ENCODE results near the gene ROBO4. TPM values are rescaled to one million over a fixed set of nuclear protein-coding genes. Genes with fewer than 3 reads are reported as not detected.
A peak's percentile ranks its signal among the peaks of the same experiment; 100 is the strongest.

The ROBO4 gene
- total RNA-seq, 1 donor from 2014 or later: not detected

GRCh38 chr11:124923296-124923695, 25.6 kb upstream of the ROBO4 start:
- no peaks in the 10 kb centered on the region for H3K9me3 Mint-ChIP-seq
- H3K4me3 Mint-ChIP-seq: no peak overlapping the region
- no peaks in the 10 kb centered on the region for H3K36me3 Mint-ChIP-seq
- no peak for DNase-seq (ENCODE audit: extremely low spot score, unreplicated experiment)
- H3K27me3 Mint-ChIP-seq: peaks cover 57% of the 10 kb centered on the region
- H3K4me1 Mint-ChIP-seq (ENCODE audit: unreplicated experiment): no peaks in the 10 kb centered on the region
- no peak for TF ChIP-seq CTCF (conservative IDR thresholded peaks at IDR 0.05)
- H3K27ac Mint-ChIP-seq: no peak overlapping the region

- no peak for DNase-seq (ENCODE audit: extremely low spot score, unreplicated experiment)
- peak overlapping the region; percentile 34 for H3K4me3 Mint-ChIP-seq
- TF ChIP-seq CTCF (conservative IDR thresholded peaks at IDR 0.05): no peak
- H3K36me3 Mint-ChIP-seq: no peaks in the 10 kb centered on the region
- H3K27ac Mint-ChIP-seq: no peak overlapping the region
- H3K4me1 Mint-ChIP-seq (ENCODE audit: unreplicated experiment): no peaks in the 10 kb centered on the region
- no peaks in the 10 kb centered on the region for H3K9me3 Mint-ChIP-seq
- H3K27me3 Mint-ChIP-seq: peaks cover 57% of the 10 kb centered on the region
Observed at GRCh38 chr11:124922831-124923230, 25.2 kb upstream of the ROBO4 start.

- no peak for TF ChIP-seq CTCF (conservative IDR thresholded peaks at IDR 0.05)
- peak; percentile 84 for DNase-seq (ENCODE audit: extremely low spot score, unreplicated experiment)
- H3K36me3 Mint-ChIP-seq: no peaks in the 10 kb centered on the region
- peak overlapping the region; percentile 84 for H3K4me3 Mint-ChIP-seq
- no peaks in the 10 kb centered on the region for H3K4me1 Mint-ChIP-seq (ENCODE audit: unreplicated experiment)
- H3K9me3 Mint-ChIP-seq: no peaks in the 10 kb centered on the region
- H3K27ac Mint-ChIP-seq: peak overlapping the region; percentile 59
- H3K27me3 Mint-ChIP-seq: peaks cover 69% of the 10 kb centered on the region
Observed at GRCh38 chr11:124920870-124921609, 23.4 kb upstream of the ROBO4 start.

GRCh38 chr11:124920356-124920755, 22.7 kb upstream of the ROBO4 start:
- DNase-seq (ENCODE audit: extremely low spot score, unreplicated experiment): no peak
- TF ChIP-seq CTCF (conservative IDR thresholded peaks at IDR 0.05): no peak
- Mint-ChIP-seq H3K4me3 (peak overlapping the region; percentile 84), H3K9me3 (no peaks in the 10 kb centered on the region), H3K4me1 (ENCODE audit: unreplicated experiment) (no peaks in the 10 kb centered on the region), H3K36me3 (no peaks in the 10 kb centered on the region), H3K27ac (no peak overlapping the region), H3K27me3 (peaks cover 74% of the 10 kb centered on the region)

- TF ChIP-seq CTCF (conservative IDR thresholded peaks at IDR 0.05): no peak
- DNase-seq (ENCODE audit: extremely low spot score, unreplicated experiment): no peak
- Mint-ChIP-seq H3K4me3 (peak overlapping the region; percentile 39), H3K9me3 (no peaks in the 10 kb centered on the region), H3K27me3 (peaks cover 76% of the 10 kb centered on the region), H3K36me3 (no peaks in the 10 kb centered on the region), H3K27ac (no peak overlapping the region), H3K4me1 (ENCODE audit: unreplicated experiment) (no peaks in the 10 kb centered on the region)
Observed at GRCh38 chr11:124919898-124920297, 22.2 kb upstream of the ROBO4 start.

All from type B pancreatic cell (in vitro differentiated cells).